Left forelimb (tissue), 1 donor: Measurements from ENCODE around the gene IQUB.
"Not testable (repeated sequence)": the region's sequence is repeated elsewhere in the genome, so short reads cannot be mapped to it uniquely, and the experiment has no call there.

Experiments
- DNase-seq: peaks from one replicate; pipeline ENCODE4 v3.0.0-alpha.2; 2018; ENCODE audit warnings: low spot score

IQUB gene

DNA sequence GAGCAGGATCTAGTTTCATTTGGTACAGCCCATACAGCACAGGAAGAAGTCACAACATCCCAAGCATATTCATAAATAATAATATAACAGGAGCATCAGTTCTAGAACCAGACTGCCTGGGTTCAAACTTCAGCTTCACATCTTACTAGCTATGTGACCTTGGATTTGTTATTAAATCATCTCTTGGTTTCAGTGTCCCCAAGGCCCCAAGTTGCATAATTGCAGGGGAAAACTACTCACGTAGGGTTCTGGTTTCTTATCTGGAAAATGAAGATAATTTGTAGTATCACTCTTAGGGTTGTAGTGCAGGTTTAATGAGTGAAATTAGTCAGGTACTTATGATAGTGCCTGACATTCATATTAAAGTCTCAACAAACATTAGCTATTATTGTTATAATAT lies 5.5 kb upstream of the IQUB start:
- DNase-seq = no peak

- no peak for DNase-seq
Observed at GRCh38 chr7:123538897-123539296, 4.5 kb upstream of the IQUB start.

GRCh38 chr7:123538189-123538714 lies 3.9 kb upstream of the IQUB start:
- no peak for DNase-seq

GRCh38 chr7:123537026-123537642 lies 2.7 kb upstream of the IQUB start:
- no peak for DNase-seq

- DNase-seq = no peak
Observed at GRCh38 chr7:123535517-123535916, 1.1 kb upstream of the IQUB start.

DNA sequence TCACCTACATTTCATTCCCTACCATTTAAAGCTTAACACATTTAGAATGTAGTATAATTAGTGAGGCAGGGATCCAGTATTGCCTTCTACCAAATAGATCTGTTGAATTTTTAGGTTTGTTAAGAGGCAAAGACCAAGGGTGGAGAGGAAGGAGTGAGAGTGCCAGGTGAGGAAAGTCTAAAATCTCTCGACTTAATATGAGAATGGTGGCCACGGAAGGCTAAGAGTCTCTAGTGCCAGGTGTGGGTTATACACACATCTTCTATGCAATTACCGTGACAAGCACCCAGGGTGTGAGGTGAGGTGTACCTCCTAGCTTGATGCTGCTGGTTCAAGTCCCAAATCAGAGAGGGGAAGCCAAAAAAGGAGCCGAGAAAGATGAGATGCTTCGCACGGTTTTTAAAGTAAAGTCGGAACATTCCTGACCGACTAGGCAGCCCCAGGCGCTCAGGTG lies 439 bp downstream of the IQUB start:
- no peak for DNase-seq

GRCh38 chr7:123533553-123533917 lies 860 bp downstream of the IQUB start:
- DNase-seq = no peak

GRCh38 chr7:123532788-123533552 lies 1.4 kb downstream of the IQUB start:
- not testable (repeated sequence) for DNase-seq

GRCh38 chr7:123532343-123532742 lies 2.1 kb downstream of the IQUB start:
- not testable (repeated sequence) for DNase-seq

DNA sequence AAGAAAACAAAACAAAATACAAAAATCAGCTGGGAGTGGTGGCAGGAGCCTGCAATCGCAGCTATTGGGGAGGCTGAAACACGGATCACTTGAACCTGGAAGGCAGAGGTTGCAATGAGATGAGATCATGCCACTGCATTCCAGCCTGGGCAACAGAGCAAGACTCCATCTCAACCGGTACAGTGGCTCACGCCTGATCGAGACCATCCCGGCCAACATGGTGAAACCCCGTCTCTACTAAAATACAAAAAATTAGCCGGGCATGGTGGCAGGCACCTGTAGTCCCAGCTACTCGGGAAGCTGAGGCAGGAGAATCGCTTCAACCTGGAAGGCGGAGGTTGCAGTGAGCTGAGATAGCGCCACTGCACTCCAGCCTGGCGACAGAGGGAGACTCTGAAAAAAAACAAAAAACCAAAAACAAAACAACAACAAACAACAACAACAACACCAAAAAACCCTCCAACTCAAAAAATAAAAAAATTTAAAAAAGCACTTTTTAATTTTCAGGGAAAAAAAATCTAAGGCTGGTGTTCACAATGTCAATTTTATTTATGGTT lies 4.3 kb downstream of the IQUB start:
- not testable (repeated sequence) for DNase-seq

GRCh38 chr7:123528265-123528664 lies 6.1 kb downstream of the IQUB start:
- DNase-seq = no peak

- not testable (repeated sequence) for DNase-seq
Observed at GRCh38 chr7:123527712-123528225, 6.6 kb downstream of the IQUB start.

GRCh38 chr7:123526533-123526932 lies 7.9 kb downstream of the IQUB start:
- not testable (repeated sequence) for DNase-seq

- no peak for DNase-seq
Observed at GRCh38 chr7:123522066-123522465, 12.3 kb downstream of the IQUB start.

- DNase-seq = no peak
Observed at GRCh38 chr7:123505221-123505620, 29.2 kb downstream of the IQUB start.

GRCh38 chr7:123502201-123502600 lies 32.2 kb downstream of the IQUB start:
- no peak for DNase-seq

DNA sequence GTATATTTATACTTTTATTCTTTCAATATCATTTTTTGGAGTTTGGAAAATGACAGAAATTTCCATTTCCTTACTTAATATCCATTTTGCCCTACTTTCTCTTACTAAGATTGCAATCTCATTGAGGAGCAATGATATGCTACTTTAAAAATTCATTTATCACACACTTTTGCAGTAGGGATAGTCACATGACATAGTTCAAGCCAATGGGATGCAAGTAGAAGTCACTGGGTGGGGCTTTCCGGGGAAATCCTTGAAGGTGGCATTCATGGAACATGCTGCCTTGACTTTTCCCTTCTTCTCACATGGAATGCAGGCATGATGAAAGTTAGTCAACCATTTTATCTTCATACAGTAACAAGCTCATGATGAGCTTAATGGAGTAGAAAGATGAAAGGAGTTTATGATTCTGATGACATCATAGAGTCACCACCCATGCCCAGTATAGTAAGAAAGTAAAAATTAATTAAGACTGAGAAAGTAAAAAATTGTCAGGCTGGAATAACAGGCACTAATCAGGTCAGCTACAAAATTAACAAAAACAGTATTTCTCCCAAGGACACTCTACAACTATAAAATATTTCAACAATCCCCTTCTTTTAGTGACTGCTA lies 33.4 kb downstream of the IQUB start:
- no peak for DNase-seq

GRCh38 chr7:123499211-123499970 lies 35.0 kb downstream of the IQUB start:
- no peak for DNase-seq

DNA sequence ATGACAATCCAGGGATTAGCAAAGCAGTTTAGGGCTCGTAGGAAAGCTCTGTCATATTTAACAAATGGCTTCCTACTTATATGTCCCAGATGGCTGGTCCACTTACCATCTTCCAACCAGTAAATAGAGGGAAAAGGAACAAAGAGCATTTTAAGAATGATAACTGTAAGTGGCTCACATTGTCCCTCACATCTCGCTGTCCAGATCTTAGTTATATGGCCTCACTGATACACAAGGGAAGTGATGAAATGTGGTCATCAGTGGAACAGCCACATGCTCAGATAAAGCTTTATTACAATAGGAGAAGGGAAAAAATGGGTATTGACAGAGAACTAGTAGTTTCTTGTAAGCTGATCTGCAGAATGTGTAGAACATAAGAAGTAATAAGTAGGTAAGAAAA lies 35.8 kb downstream of the IQUB start:
- DNase-seq = no peak

DNA sequence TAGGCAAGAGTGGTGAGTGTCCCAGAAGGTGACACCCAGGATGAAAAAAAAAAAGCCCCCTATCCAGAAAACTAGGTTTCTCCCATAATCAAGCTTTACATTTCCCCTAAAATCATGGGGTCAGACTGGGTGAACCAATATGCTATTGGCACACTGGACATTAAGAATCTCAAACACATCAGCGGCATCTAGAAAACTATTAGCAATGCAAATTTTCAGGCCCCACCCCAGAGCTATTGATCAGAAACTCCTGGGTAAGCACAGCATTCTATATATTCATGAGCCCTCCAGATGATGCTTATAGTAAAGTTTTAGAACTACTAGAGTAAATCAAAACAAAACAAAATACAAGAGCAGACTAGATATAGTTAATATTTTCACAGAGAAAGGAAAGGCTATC lies 36.4 kb downstream of the IQUB start:
- no peak for DNase-seq

- no peak for DNase-seq
Observed at GRCh38 chr7:123494193-123494796, 40.1 kb downstream of the IQUB start.
